VCaP (cell line): ENCODE data around the gene NAV2.

Experiments used
- H3K27ac ChIP-seq: fragments of 450-650 bp; 2 replicates; pipeline ENCODE4 v1.5.1; 2017
- CTCF ChIP-seq: fragments of 450-650 bp; conservative IDR thresholded peaks from 2 replicates; pipeline ENCODE4 v1.5.1; 2017; ENCODE audit warnings: mild to moderate bottlenecking, moderate library complexity

The NAV2 gene

DNA sequence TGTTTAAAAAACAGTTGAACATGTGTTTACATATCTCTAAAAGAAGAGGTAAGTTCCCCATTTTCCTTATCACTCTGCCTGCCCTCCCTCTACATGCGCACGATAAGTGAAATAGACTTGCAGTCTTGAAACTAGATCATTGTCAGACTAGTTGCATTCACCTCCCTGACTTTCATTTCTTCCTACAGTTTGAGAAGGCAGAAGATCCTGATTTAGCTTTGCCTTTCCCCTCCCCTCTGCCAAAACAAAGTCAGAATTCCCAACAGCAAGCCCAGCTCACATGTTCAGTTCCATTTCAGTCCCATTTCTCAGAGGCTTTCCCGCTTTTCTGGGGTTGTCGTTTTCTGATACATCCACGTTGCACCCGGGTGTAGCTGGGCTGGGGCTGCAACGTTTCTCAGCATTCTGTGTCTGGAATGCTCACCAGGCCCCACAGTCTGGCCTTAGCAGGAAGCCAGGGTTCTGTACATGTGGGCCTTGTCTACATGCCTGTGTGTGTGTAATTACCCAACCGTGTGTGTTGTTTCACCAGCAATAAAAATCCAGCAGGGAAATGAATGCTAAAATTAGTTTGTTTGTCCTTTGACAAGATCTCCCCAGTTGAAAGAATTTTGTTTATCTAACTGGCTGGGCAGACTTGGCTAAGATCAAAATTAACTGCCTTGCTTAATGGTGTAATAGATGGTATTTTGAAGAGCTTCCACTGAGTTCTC, 268.5 kb downstream of the NAV2 start:
- no peak for TF ChIP-seq CTCF
- H3K27ac ChIP-seq, result peak overlapping the region; percentile 45; the same call in 1 of the 2 replicates

DNA sequence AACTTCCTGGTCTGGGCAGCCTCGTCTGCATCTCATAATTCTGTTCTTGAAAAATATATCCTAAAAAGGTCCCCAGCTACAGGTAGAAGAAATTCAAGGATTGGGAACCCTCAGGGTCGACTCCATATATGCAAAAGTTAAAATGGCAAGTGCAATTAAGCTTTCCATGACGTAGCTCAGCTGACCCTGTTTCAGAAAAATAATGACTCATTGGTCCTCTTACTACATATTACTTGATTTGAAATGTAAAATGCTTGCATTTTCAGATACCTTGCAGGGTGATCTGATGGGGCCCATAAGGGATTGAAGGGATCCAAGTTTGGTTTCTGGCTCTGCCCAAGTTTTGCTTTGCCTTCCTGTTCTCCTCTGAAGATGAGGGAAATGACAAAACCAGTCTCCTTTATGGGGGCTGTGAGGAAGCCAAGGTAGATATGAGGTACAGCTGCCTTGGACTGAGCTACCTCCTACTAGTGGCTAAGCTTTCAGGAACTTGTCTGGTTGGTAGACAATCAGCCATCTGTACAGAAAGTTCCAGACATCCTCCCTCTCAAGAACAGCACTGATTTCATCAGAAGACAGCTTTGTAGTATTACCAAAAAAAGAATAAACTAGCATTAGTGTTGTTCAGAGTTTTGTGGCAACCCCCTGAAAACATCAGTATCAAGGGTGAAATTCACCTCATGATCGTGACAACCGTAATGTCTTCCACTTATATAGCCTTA, 270.3 kb downstream of the NAV2 start:
- H3K27ac ChIP-seq, result no peak overlapping the region
- no peak for TF ChIP-seq CTCF

DNA sequence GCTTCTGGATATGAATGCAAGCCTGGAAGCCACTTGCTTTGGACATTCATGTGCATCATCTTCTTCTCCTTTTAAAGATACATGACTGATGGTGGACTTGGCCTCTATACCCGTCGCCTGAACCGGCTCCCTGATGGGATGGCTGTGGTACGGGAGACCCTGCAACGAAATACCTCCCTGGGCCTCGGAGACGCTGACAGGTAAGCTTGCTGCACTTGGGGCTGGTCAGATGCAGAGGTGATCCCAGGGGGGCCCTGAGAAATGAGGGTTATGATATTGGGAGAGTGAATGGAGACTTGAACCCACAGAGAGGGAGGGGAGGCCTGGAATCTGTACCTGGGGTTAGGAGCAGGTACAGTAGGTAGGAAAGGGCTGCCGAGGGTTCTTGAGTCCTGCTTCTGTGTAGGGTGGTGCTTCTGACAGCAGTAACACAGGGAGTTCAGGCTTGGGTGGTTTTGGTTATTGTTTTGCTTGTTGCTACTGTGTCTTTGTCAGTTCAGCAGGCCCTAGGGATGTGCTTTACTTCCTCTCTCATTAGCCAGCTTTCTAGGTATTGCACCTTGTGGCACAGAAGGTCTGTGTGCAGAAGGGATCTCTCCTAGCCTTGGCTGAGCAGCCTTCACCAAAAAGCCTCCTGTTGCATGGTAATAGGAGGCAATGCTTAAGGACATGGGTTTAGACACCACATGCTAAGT, 271.6 kb downstream of the NAV2 start:
- H3K27ac ChIP-seq, result no peak overlapping the region
- TF ChIP-seq CTCF, result no peak

DNA sequence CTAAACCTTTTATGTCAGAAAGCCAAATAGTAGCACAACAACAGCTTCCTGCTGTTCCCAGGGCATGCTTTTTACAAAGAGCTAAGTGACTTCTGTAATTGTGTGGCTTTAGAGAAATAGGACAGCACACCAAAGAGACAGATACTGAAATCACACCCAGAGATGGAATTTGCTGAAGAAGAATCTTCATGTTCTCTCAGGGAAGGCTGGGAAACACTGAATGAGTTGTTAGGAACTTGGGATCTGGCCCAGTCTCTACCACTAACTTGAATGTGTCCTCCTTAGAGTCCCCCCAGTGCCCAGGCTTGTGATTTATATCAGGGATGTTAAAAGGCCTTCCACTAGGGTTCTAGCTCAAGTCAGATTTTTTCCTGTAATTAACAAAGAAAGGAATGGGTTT, 272.5 kb downstream of the NAV2 start:
- H3K27ac ChIP-seq, result no peak overlapping the region
- TF ChIP-seq CTCF, result no peak

- H3K27ac ChIP-seq, result no peak overlapping the region
- TF ChIP-seq CTCF, result no peak
These were observed 274.7 kb downstream of the NAV2 start for GRCh38 chr11:19987331-19987801.

DNA sequence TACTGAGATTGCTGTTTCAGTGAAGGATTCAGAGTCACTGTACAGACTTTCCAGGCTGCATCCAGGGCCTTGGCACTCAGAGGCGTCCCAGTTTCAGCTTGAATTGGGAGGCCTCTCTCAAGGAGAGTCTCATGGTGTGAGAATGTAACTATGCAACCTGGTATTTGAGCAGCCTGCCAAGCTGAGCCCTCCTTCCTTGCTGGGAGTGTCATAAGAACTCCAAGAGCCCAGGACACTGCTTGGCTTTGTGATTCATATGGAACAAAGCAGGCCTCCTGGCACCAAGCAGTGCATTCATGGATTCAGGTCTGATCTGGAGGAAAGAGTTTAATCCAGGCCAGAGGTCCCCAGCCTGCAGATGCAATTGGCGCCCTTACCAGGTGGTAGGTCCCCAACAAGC, 276.0 kb downstream of the NAV2 start:
- H3K27ac ChIP-seq, result no peak overlapping the region
- no peak for TF ChIP-seq CTCF

- TF ChIP-seq CTCF, result no peak
- no peak overlapping the region for H3K27ac ChIP-seq
These were observed 276.6 kb downstream of the NAV2 start for GRCh38 chr11:19989191-19989590.
